GM18517 (cell line): ENCODE data around the gene HIVEP3.
A peak's percentile ranks its signal among the peaks of the same experiment; 100 is the strongest.

Experiments used
- ATAC-seq: cut with Tn5 transposase; IDR thresholded peaks from one replicate; pipeline ENCODE4 v1.9.1; 2021; ENCODE audit warnings: mild to moderate bottlenecking, moderate library complexity; ENCODE audit not compliant: unreplicated experiment

The HIVEP3 gene

GRCh38 chr1:41735631-41736260, 183.0 kb downstream of the HIVEP3 start:
- no peak for ATAC-seq

- no peak for ATAC-seq
These were observed 183.6 kb downstream of the HIVEP3 start for GRCh38 chr1:41735139-41735538.

- no peak for ATAC-seq
These were observed 184.3 kb downstream of the HIVEP3 start for GRCh38 chr1:41734201-41734970.

GRCh38 chr1:41733725-41734124, 185.0 kb downstream of the HIVEP3 start:
- ATAC-seq, result no peak

- no peak for ATAC-seq
These were observed 185.7 kb downstream of the HIVEP3 start for GRCh38 chr1:41733021-41733420.

GRCh38 chr1:41731516-41732030, 187.1 kb downstream of the HIVEP3 start:
- no peak for ATAC-seq

GRCh38 chr1:41730806-41731205, 187.9 kb downstream of the HIVEP3 start:
- ATAC-seq, result no peak

- ATAC-seq, result peak; percentile 77
These were observed 190.1 kb downstream of the HIVEP3 start for GRCh38 chr1:41728403-41729202.

GRCh38 chr1:41727749-41728115, 191.0 kb downstream of the HIVEP3 start:
- no peak for ATAC-seq

- peak; percentile 41 for ATAC-seq
These were observed 191.6 kb downstream of the HIVEP3 start for GRCh38 chr1:41726899-41727748.

GRCh38 chr1:41726292-41726691, 192.4 kb downstream of the HIVEP3 start:
- ATAC-seq, result no peak

- ATAC-seq, result no peak
These were observed 193.8 kb downstream of the HIVEP3 start for GRCh38 chr1:41724926-41725325.

GRCh38 chr1:41724248-41724647, 194.5 kb downstream of the HIVEP3 start:
- no peak for ATAC-seq

- ATAC-seq, result no peak
These were observed 194.9 kb downstream of the HIVEP3 start for GRCh38 chr1:41723786-41724185.

- no peak for ATAC-seq
These were observed 196.5 kb downstream of the HIVEP3 start for GRCh38 chr1:41722184-41722583.

- no peak for ATAC-seq
These were observed 197.8 kb downstream of the HIVEP3 start for GRCh38 chr1:41720861-41721410.

GRCh38 chr1:41719590-41719989, 199.1 kb downstream of the HIVEP3 start:
- ATAC-seq, result no peak

- ATAC-seq, result no peak
These were observed 199.6 kb downstream of the HIVEP3 start for GRCh38 chr1:41719128-41719527.

- ATAC-seq, result no peak
These were observed 200.2 kb downstream of the HIVEP3 start for GRCh38 chr1:41718497-41718896.
